RWPE1 (cell line): ENCODE data around the gene NLGN1.

Source experiments
- CTCF ChIA-PET: fragments of 350-600 bp; sonication (Branson Sonifier 250); formaldehyde crosslinking; extraction: SDS; loops from one replicate; lab custom pipeline; 2021; lab: Yijun Ruan, JAX
- POLR2A ChIA-PET: fragments of 400-600 bp; formaldehyde crosslinking; extraction: SDS; loops from one replicate; lab custom pipeline; 2020; ENCODE audit warnings: antibody characterized with exemption; ENCODE audit not compliant: low non-redundant PET; lab: Yijun Ruan, JAX
- DNase-seq: peaks from one replicate; pipeline ENCODE4 v3.0.0; 2012; ENCODE audit warnings: low spot score
- H3K27ac ChIP-seq: fragments of 450-650 bp; 2 replicates; pipeline ENCODE4 v1.5.1; 2017
- TF ChIP-seq, protein P1 (sequence below): fragments of 450-650 bp; conservative IDR thresholded peaks from 2 replicates; pipeline ENCODE4 v1.5.1; 2017; ENCODE audit warnings: low read depth, mild to moderate bottlenecking

The NLGN1 gene

GRCh38 chr3:173800154-173800553 lies 402.6 kb downstream of the NLGN1 start:
- TF ChIP-seq, protein P1, sequence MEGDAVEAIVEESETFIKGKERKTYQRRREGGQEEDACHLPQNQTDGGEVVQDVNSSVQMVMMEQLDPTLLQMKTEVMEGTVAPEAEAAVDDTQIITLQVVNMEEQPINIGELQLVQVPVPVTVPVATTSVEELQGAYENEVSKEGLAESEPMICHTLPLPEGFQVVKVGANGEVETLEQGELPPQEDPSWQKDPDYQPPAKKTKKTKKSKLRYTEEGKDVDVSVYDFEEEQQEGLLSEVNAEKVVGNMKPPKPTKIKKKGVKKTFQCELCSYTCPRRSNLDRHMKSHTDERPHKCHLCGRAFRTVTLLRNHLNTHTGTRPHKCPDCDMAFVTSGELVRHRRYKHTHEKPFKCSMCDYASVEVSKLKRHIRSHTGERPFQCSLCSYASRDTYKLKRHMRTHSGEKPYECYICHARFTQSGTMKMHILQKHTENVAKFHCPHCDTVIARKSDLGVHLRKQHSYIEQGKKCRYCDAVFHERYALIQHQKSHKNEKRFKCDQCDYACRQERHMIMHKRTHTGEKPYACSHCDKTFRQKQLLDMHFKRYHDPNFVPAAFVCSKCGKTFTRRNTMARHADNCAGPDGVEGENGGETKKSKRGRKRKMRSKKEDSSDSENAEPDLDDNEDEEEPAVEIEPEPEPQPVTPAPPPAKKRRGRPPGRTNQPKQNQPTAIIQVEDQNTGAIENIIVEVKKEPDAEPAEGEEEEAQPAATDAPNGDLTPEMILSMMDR = no peak
- no peak for DNase-seq
- CTCF ChIA-PET = no interaction called here
- H3K27ac ChIP-seq = no peak overlapping the region
- POLR2A ChIA-PET = no interaction called here

GRCh38 chr3:173814809-173815208 lies 417.3 kb downstream of the NLGN1 start:
- no peak overlapping the region for H3K27ac ChIP-seq
- TF ChIP-seq, protein P1 = no peak
- CTCF ChIA-PET = interaction anchor here (0.7 to 0.8 kb wide), 2 partner anchors 15 to 410 kb away, joined by 3 to 5 read pairs; no protein-coding TSS in a partner anchor
- POLR2A ChIA-PET = no interaction called here
- DNase-seq = no peak

DNA sequence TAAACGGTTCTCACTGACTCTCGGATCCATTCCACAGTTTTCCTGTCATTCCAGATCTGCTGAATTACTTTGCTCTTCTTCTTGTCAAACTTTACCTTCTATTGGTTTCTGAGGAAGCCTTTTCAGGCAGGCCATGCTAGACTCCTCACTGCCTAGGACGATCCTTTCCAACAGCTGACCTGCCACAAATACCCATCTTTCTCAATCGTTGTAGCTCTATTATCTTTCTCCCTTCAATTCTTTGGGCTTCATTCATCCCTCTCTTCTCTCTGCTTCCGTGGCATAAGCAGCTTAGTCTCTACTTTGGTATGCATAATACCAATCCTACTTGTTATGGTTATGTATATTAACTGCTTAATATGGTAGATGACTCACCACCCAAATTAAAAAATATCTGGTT lies 421.8 kb downstream of the NLGN1 start:
- TF ChIP-seq, protein P1 = no peak
- ChIA-PET CTCF (no interaction called here), POLR2A (no interaction called here)
- no peak overlapping the region for H3K27ac ChIP-seq
- no peak for DNase-seq

- no peak overlapping the region for H3K27ac ChIP-seq
- TF ChIP-seq, protein P1 = no peak
- ChIA-PET POLR2A (no interaction called here), CTCF (no interaction called here)
- no peak for DNase-seq
These were observed 426.4 kb downstream of the NLGN1 start for GRCh38 chr3:173823911-173824460.

GRCh38 chr3:173825730-173826129 lies 428.2 kb downstream of the NLGN1 start:
- CTCF ChIA-PET = no interaction called here
- TF ChIP-seq, protein P1 = no peak
- no peak overlapping the region for H3K27ac ChIP-seq
- DNase-seq = no peak
- POLR2A ChIA-PET = no interaction called here

GRCh38 chr3:173826416-173826815 lies 428.9 kb downstream of the NLGN1 start:
- TF ChIP-seq, protein P1 = no peak
- CTCF ChIA-PET = interaction anchor here (0.7 kb wide), 1 partner anchor 44 kb away, joined by 3 read pairs; no protein-coding TSS in a partner anchor
- POLR2A ChIA-PET = no interaction called here
- DNase-seq = no peak
- no peak overlapping the region for H3K27ac ChIP-seq
